Right lobe of liver (tissue), 4 donors: ENCODE measurements around the gene DLGAP4.

Experiments
- POLR2A ChIP-seq: fragments of 450-650 bp; IDR thresholded peaks from one replicate; pipeline ENCODE4 v1.6.1; 2017; ENCODE audit warnings: antibody characterized with exemption, mild to moderate bottlenecking
- TF ChIP-seq, protein P1 (sequence below), 4 donors: fragments of 200-600 bp in 3 of 4; fragments of 450-650 bp in 1 of 4; IDR thresholded peaks; one replicate each; pipeline versions ENCODE4 v1.5.1 to v1.8.0; 2016 to 2022; ENCODE audit warnings: antibody characterized with exemption in 4 of 4, mild to moderate bottlenecking in 2 of 4
- donor health status: DM: no; HTN: no; CAD: no.
- donor health status: DM: no; HTN: no; CAD: no.
- donor health status: DM: no; HTN: yes; CAD: no.

DNA sequence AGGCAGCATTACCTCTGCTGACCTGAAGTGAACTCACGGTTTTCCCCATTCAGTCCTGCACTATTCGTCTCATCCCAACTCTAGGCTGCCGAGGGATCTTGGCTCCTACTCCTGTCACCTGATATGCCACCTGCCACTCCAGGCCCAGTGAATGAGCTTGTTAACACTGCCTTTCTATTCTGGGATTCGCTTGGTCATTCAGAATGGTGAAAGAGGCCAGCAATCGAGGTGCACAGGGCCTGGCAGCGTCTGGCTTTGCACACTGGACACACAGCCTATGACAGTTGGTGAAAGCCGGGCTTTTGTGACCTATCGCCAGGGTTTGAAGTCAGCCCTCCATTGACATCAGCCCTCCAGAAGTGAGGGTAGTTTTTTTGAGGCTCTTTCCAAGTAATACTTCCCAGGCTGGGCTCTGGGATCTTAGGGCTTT is 175.9 kb downstream of the DLGAP4 start:
- TF ChIP-seq, protein P1, sequence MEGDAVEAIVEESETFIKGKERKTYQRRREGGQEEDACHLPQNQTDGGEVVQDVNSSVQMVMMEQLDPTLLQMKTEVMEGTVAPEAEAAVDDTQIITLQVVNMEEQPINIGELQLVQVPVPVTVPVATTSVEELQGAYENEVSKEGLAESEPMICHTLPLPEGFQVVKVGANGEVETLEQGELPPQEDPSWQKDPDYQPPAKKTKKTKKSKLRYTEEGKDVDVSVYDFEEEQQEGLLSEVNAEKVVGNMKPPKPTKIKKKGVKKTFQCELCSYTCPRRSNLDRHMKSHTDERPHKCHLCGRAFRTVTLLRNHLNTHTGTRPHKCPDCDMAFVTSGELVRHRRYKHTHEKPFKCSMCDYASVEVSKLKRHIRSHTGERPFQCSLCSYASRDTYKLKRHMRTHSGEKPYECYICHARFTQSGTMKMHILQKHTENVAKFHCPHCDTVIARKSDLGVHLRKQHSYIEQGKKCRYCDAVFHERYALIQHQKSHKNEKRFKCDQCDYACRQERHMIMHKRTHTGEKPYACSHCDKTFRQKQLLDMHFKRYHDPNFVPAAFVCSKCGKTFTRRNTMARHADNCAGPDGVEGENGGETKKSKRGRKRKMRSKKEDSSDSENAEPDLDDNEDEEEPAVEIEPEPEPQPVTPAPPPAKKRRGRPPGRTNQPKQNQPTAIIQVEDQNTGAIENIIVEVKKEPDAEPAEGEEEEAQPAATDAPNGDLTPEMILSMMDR (IDR thresholded peaks at IDR 0.05), result no peak
- no peak for TF ChIP-seq POLR2A
